HG03175 (cell line): ENCODE data around the gene GRID1.

Experiments
- ATAC-seq: cut with Tn5 transposase; IDR thresholded peaks from one replicate; pipeline ENCODE4 v1.9.1; 2021; ENCODE audit warnings: mild to moderate bottlenecking, moderate library complexity; ENCODE audit not compliant: unreplicated experiment

Gene GRID1

GRCh38 chr10:86316274-86316835 lies 50.2 kb downstream of the GRID1 start:
- ATAC-seq = no peak

GRCh38 chr10:86315549-86315942 lies 51.0 kb downstream of the GRID1 start:
- ATAC-seq = no peak

DNA sequence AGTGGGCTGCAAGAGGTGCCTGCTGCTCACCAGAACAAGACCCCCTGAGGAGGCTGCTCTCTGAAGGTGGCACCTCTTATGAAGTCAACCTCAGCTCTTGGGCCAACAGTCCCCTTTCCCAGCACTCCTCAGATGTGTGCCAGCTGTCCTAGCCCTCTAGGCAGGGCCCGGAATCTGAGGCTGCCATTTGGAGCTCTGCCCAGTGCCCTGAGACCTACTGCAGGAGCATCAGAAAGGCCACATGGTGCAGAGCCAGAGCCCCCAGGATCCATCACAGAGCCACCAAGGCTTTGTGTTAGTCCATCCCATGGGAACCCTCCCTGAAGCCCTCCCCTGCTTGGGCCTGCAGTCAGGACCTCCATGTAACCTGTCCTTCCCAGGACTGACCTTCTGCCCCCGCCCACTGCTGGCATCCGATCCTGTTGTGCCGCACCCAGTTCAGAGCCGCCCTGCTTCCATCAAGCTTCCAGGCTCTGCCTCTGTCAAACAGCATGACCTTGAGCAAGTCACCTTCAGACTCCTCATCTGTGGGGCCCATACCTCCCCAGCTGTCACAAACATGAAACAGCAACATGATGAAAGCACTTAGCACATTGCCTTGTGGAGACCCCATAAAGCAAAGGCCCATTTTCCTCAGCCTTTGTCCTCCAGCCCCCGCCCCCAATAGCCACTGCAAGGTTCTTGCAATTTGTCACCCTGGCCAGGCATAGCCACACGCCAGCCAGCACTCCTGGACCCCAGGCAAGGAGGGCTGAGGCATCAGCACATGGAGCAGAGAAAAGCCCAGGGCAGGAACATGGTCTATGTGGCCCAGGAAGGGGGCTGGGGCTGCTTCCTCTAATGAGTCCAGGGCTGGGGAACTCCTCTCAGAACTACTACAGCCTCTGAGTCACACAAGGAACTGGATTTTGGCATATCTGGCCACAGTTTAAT lies 51.7 kb downstream of the GRID1 start:
- ATAC-seq = no peak

GRCh38 chr10:86313621-86314041 lies 53.0 kb downstream of the GRID1 start:
- no peak for ATAC-seq

DNA sequence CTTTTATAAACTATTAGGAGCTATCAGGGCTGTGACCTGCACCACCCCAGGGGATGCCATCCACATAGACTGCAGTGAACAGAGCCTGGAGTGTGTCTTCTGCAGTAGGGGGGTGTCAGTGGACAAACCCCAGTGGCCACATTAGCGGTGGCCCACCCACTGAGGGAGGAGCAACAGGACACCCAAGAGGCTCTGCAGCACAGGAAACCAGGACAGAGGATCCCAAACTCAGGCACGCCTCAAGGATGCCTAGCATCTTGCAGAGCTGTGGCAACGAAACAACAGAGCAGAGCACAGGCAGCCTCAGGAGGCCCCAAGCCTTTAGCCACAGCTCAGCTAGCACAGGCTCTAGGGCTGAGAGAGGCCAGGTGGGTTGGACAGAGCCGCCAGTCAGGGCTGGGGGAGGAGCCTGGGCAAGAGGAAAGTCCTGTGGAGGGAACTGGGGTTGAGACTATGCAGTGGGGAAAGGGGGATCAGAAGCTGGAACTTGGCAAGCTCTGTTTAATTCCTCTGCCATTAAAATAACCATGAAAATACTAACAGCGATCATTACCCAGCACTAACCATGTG lies 53.8 kb downstream of the GRID1 start:
- no peak for ATAC-seq

GRCh38 chr10:86311906-86312305 lies 54.7 kb downstream of the GRID1 start:
- no peak for ATAC-seq

DNA sequence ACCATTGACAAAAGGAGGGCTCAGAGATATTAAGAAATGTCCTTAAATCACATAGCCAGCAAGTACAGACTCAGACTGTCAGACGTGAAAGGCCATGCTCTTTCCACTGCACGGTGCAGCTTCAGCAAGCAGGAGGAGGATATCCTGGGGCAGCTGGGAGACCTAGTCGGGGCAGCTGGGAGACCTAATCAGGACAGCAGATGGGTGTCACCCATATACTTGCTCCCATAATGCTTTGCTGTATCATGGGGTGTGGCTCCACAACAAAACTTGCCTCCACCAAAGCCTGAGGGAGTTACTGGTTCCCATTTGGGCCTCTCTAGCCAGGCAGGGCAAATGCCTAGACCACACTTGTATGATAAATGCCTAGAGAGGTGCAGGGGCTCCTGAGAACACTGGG lies 55.4 kb downstream of the GRID1 start:
- ATAC-seq = no peak

DNA sequence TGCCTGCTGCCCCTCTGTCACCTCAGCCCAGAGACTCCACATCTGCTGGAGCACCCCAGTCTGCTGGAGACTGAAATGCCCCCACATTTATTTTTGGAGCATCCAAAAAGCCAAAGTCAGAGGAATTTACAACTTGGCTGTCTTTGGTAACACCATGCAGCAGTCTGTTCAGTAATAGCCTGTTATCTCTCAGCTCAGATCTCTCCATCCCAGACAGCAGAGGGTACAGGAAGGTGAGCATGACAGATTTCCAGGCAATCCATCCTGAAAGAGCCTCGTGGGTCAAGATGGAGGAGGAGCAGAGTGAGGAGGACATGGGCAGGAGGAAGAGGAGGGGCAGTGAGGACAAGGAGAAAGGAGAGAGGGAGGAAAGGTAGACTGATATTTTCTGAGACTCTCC lies 55.9 kb downstream of the GRID1 start:
- no peak for ATAC-seq

- ATAC-seq = no peak
Observed at GRCh38 chr10:86310291-86310690, 56.3 kb downstream of the GRID1 start.

GRCh38 chr10:86308056-86308455 lies 58.5 kb downstream of the GRID1 start:
- no peak for ATAC-seq

GRCh38 chr10:86306628-86307278 lies 59.8 kb downstream of the GRID1 start:
- no peak for ATAC-seq

- ATAC-seq = no peak
Observed at GRCh38 chr10:86305521-86305920, 61.1 kb downstream of the GRID1 start.

GRCh38 chr10:86304436-86304835 lies 62.2 kb downstream of the GRID1 start:
- ATAC-seq = no peak

DNA sequence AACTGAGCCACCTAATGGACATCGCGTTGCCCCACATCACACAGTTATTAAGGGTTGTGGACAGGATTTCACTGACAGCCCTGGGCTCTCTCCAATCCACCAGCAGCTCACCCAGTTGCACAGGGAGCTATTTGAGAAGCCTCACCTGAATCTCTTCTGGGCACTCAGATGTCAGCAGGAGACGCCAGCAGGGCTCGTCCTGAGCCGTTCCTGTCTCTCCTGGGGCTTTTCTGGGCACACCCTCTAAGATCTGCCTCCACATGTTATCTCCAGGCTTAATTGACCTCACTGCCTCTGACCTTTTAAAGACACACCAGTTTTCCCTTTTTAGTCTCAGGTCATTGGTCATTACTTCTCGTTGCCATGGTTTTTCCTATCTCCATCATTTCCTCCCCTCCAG lies 63.0 kb downstream of the GRID1 start:
- ATAC-seq = no peak

DNA sequence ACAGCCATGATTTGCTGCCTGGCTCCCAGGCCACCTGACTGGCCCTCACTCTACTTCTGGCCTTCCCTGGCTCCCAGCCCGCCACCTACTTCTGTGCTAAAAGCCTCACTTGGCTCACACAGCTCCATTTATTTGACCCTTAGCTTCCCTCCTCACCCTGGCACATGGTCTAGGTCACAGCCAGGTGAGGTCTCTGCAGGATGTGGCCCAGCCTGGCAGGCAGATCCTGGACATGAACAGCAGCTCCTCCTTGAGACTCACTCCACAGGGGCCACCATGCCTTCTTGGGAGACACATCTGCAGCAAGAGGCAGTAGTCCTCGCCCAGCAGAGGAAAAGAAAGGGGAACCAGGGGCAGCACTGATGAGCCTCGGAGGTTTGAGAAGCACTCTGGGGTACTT lies 64.6 kb downstream of the GRID1 start:
- no peak for ATAC-seq

- ATAC-seq = no peak
Observed at GRCh38 chr10:86300931-86301830, 65.4 kb downstream of the GRID1 start.

DNA sequence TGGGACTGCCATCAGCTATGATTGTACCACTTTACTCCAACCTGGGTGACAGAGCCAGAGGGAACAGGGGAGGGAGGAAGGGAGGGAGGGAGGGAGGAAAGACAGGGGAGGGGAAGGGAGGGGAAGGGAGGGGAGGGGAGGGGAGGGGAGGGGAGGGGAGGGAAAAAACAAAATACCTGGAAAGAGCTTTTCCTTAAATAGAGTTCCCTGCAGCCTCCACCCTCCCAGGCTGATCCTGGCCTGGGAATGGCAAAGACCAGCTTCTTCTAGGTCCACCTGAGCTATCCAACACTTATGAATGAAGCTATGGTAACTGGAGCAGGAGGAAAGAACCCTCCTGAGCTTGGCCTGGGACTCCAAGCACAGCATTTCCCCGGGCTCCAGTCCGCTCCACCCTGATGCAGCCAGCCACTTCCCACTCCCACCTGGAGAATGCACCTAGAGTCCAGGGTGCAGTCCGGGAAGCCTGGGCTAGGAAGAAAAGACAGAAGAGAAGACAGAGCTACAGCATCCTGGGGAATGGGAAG lies 66.1 kb downstream of the GRID1 start:
- ATAC-seq = no peak

- no peak for ATAC-seq
Observed at GRCh38 chr10:86299562-86299961, 67.0 kb downstream of the GRID1 start.

DNA sequence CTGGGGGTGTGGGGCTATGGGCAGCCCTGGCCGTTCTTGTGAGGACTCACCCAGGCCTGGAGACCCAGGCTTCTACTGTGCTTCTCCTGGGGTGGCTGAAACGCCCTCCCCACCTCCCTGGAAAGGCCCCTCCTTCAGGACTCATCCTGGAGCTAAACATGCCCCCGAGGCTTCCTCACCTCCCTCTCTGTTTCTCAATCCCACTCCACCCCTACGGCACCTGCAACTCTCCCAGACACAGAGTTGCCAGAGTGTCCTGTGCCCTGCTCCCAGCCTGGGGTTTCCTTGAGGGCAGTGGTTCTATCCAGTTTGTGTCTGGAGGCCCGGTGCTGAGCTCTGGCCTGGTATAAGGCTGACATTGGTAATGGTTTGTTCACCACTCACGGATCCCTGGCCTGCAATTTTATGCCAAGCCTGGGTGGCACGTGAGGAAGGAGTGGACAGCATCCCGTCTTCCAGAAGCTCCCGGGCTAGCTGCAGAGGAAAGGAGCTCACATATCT lies 68.0 kb downstream of the GRID1 start:
- ATAC-seq = no peak

- ATAC-seq = no peak
Observed at GRCh38 chr10:86295791-86296190, 70.8 kb downstream of the GRID1 start.
